ENCODE results near the gene SERPINA6. TPM values are rescaled to one million over a fixed set of nuclear protein-coding genes. Genes with fewer than 3 reads are reported as not detected.
"Not testable (repeated sequence)": the region's sequence is repeated elsewhere in the genome, so short reads cannot be mapped to it uniquely, and the experiment has no call there.

Gene SERPINA6
- total RNA-seq, 2 donors from 2014 or later: 0.61 TPM; not detected in 1

GRCh38 chr14:94282991-94283723 is 40.0 kb downstream of the SERPINA6 start:
- no peaks in the 10 kb centered on the region for H3K9me3 Mint-ChIP-seq
- no peak overlapping the region for H3K4me3 Mint-ChIP-seq
- H3K27ac Mint-ChIP-seq: no peak overlapping the region
- ATAC-seq (replicated peaks): no peak
- H3K27me3 Mint-ChIP-seq: no peaks in the 10 kb centered on the region
- H3K4me1 Mint-ChIP-seq: no peaks in the 10 kb centered on the region
- H3K36me3 Mint-ChIP-seq (ENCODE audit: low read depth): peaks cover 29% of the 10 kb centered on the region

GRCh38 chr14:94278731-94279130 is 44.4 kb downstream of the SERPINA6 start:
- Mint-ChIP-seq H3K36me3 (ENCODE audit: low read depth) (peaks cover 66% of the 10 kb centered on the region), H3K27ac (no peak overlapping the region), H3K9me3 (no peaks in the 10 kb centered on the region), H3K4me1 (no peaks in the 10 kb centered on the region), H3K27me3 (no peaks in the 10 kb centered on the region), H3K4me3 (no peak overlapping the region)
- no peak for ATAC-seq (replicated peaks)

GRCh38 chr14:94276898-94277561 is 46.1 kb downstream of the SERPINA6 start:
- H3K27ac Mint-ChIP-seq; H3K4me3 Mint-ChIP-seq; H3K9me3 Mint-ChIP-seq; ATAC-seq (replicated peaks); H3K27me3 Mint-ChIP-seq; H3K4me1 Mint-ChIP-seq: not testable (repeated sequence)
- peaks cover 66% of the 10 kb centered on the region for H3K36me3 Mint-ChIP-seq (ENCODE audit: low read depth)

GRCh38 chr14:94269156-94269555 is 54.0 kb downstream of the SERPINA6 start:
- Mint-ChIP-seq H3K27me3 (no peaks in the 10 kb centered on the region), H3K27ac (no peak overlapping the region), H3K4me3 (no peak overlapping the region), H3K4me1 (no peaks in the 10 kb centered on the region), H3K9me3 (peaks cover 4% of the 10 kb centered on the region), H3K36me3 (ENCODE audit: low read depth) (peaks cover 85% of the 10 kb centered on the region)
- ATAC-seq (replicated peaks): no peak

DNA sequence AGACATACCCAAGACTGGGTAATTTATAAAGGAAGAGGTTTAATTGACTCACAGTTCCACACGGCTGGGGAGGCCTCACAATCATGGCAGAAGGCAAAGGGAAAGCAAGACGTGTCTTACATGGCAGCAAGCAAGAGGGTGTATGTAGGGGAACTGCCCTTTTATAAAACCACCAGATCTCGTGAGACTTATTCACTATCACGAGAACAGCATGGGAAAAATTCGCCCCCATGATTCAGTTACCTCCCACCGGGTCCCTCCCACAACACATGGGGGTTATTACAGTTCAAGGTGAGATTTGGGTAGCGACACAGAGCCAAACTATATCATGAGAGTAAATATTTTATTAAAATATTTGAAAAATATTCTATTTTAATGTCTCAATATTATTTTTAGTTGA is 54.6 kb downstream of the SERPINA6 start:
- H3K27ac Mint-ChIP-seq; H3K27me3 Mint-ChIP-seq; H3K9me3 Mint-ChIP-seq; H3K4me1 Mint-ChIP-seq; H3K4me3 Mint-ChIP-seq; ATAC-seq (replicated peaks): not testable (repeated sequence)
- peaks cover 87% of the 10 kb centered on the region for H3K36me3 Mint-ChIP-seq (ENCODE audit: low read depth)

DNA sequence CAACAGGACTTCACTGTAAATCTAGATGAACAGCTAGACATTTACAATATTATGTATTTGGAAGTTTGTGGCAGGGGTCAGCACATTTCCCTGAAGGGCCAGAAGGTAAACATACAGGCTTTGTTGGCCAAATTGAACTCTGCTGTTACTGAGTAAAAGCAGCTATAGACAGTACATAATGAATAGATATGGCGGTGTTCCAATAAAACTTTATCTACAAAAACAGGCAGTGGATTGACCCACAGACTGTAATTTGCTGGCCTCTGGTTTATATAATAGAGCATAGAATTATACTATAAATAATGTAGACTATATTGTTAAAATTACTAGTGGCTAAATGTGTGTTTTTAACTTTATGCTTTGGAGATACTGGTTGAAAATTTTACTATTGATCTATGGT is 55.8 kb downstream of the SERPINA6 start:
- H3K36me3 Mint-ChIP-seq (ENCODE audit: low read depth): peaks cover 92% of the 10 kb centered on the region
- no peaks in the 10 kb centered on the region for H3K27me3 Mint-ChIP-seq
- no peak for ATAC-seq (replicated peaks)
- peaks cover 12% of the 10 kb centered on the region for H3K9me3 Mint-ChIP-seq
- no peak overlapping the region for H3K27ac Mint-ChIP-seq
- no peaks in the 10 kb centered on the region for H3K4me1 Mint-ChIP-seq
- no peak overlapping the region for H3K4me3 Mint-ChIP-seq

- ATAC-seq (replicated peaks); H3K27me3 Mint-ChIP-seq; H3K4me3 Mint-ChIP-seq; H3K27ac Mint-ChIP-seq; H3K9me3 Mint-ChIP-seq; H3K4me1 Mint-ChIP-seq: not testable (repeated sequence)
- peaks cover 98% of the 10 kb centered on the region for H3K36me3 Mint-ChIP-seq (ENCODE audit: low read depth)
Observed at GRCh38 chr14:94264195-94264594, 58.9 kb downstream of the SERPINA6 start.

Other genes with a start within 250 kb of the SERPINA6 start
- gene DDX24, start 242.1 kb downstream of the SERPINA6 start, total RNA-seq: 100 to 1,000 TPM; 222 to 241 TPM
- gene IFI27L1, start 242.0 kb downstream of the SERPINA6 start, total RNA-seq: 10 to 100 TPM; 34.5 to 35.4 TPM
- gene IFI27, start 212.6 kb downstream of the SERPINA6 start, total RNA-seq: 1 to 10 TPM; 2.1 to 3.0 TPM
- gene IFI27L2, start 193.7 kb downstream of the SERPINA6 start, total RNA-seq: 10 to 100 TPM; 58.5 to 58.8 TPM
- 10 to 100 TPM in 1 of 2 donors, 1 to 10 TPM in 1; 1.8 to 68.2 TPM for gene PPP4R4, start 149.0 kb downstream of the SERPINA6 start, total RNA-seq
- not detected for gene SERPINA10, start 30.1 kb downstream of the SERPINA6 start, total RNA-seq
- under 1 TPM in 1 of 2 donors, not detected in 1; 0.29 TPM for gene SERPINA2, start 43.4 kb upstream of the SERPINA6 start, total RNA-seq
- gene SERPINA1, start 65.3 kb upstream of the SERPINA6 start, total RNA-seq: 100 to 1,000 TPM in 1 of 2 donors, 1 to 10 TPM in 1; 1.3 to 160 TPM
- not detected for gene SERPINA11, start 129.5 kb upstream of the SERPINA6 start, total RNA-seq
- gene SERPINA9, start 152.9 kb upstream of the SERPINA6 start, total RNA-seq: not detected
- not detected for gene SERPINA12, start 186.1 kb upstream of the SERPINA6 start, total RNA-seq
- gene SERPINA4, start 238.1 kb upstream of the SERPINA6 start, total RNA-seq: not detected

Data from activated T-helper 17 cell treated with anti-CD3 and anti-CD28 coated beads, Interleukin-2, amount 50 U/mL, for 72 hours (primary cell).